ENCODE data around the gene GLIS1.

Gene GLIS1

GRCh38 chr1:53637511-53638359, 101.2 kb downstream of the GLIS1 start:
- H2AFZ ChIP-seq (ENCODE audit: low read depth, low read length, severe bottlenecking) = no peak overlapping the region
- H3K27ac ChIP-seq (ENCODE audit: low read depth, low read length) = no peak overlapping the region
- no peaks in the 10 kb centered on the region for H3K9me3 ChIP-seq (ENCODE audit: insufficient read depth, low read length)
- H3K4me3 ChIP-seq (ENCODE audit: insufficient read depth, low read length, poor library complexity, severe bottlenecking) = no peak overlapping the region
- no peak overlapping the region for H3K9ac ChIP-seq (ENCODE audit: low read length)
- no peaks in the 10 kb centered on the region for H3K36me3 ChIP-seq (ENCODE audit: low read length)
- no peaks in the 10 kb centered on the region for H4K20me1 ChIP-seq (ENCODE audit: low read depth, low read length)
- no peaks in the 10 kb centered on the region for H3F3A ChIP-seq (ENCODE audit: insufficient read depth)
- H3K79me2 ChIP-seq (ENCODE audit: insufficient read depth, low read length) = no peaks in the 10 kb centered on the region
- no peaks in the 10 kb centered on the region for H3K27me3 ChIP-seq (ENCODE audit: low read length)
- TF ChIP-seq EZH2phosphoT487 (conservative IDR thresholded peaks at IDR 0.05; ENCODE audit: low read length) = no peak
- TF ChIP-seq CTCF (IDR thresholded peaks at IDR 0.05; ENCODE audit: insufficient read depth, low read length, poor library complexity, severe bottlenecking) = no peak
- no peak overlapping the region for H3K4me2 ChIP-seq (ENCODE audit: low read depth, low read length, poor library complexity, severe bottlenecking)
- H3K9me2 ChIP-seq (replicated peaks; ENCODE audit: insufficient read depth, low read length) = no peaks in the 10 kb centered on the region

DNA sequence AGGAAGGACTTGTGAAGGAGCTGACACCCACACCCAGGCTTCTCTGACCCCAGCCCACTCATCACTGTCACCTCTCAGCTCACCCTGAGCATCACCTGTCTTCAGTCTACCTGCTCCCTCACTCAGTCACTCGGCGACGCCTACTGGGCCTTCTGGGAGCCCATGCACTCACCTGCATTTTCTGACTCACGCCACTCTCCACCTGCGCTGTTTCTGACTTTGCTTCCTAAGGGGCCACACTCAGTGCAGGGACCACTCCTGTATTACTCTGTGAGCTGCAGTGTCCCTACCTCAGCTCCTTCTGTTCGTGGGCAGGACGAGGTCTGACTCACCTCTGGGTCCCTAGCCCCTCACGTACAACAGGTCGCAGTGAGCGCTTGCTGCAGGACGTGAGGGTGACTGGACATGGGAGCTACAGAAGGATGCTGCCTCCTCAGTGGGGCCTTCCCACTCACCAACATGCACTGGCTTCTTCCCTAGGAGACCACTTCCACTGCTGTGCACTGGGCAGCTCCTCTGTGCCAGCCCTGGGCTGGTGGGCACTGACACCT, 102.3 kb downstream of the GLIS1 start:
- TF ChIP-seq EZH2phosphoT487 (conservative IDR thresholded peaks at IDR 0.05; ENCODE audit: low read length) (no peak), CTCF (IDR thresholded peaks at IDR 0.05; ENCODE audit: insufficient read depth, low read length, poor library complexity, severe bottlenecking) (no peak)
- H3K9ac ChIP-seq (ENCODE audit: low read length) = no peak overlapping the region
- no peaks in the 10 kb centered on the region for H3K36me3 ChIP-seq (ENCODE audit: low read length)
- H3K9me3 ChIP-seq (ENCODE audit: insufficient read depth, low read length) = no peaks in the 10 kb centered on the region
- no peaks in the 10 kb centered on the region for H3K79me2 ChIP-seq (ENCODE audit: insufficient read depth, low read length)
- no peak overlapping the region for H3K4me3 ChIP-seq (ENCODE audit: insufficient read depth, low read length, poor library complexity, severe bottlenecking)
- no peak overlapping the region for H2AFZ ChIP-seq (ENCODE audit: low read depth, low read length, severe bottlenecking)
- no peak overlapping the region for H3K27ac ChIP-seq (ENCODE audit: low read depth, low read length)
- no peaks in the 10 kb centered on the region for H3K27me3 ChIP-seq (ENCODE audit: low read length)
- no peak overlapping the region for H3K4me2 ChIP-seq (ENCODE audit: low read depth, low read length, poor library complexity, severe bottlenecking)
- H3K9me2 ChIP-seq (replicated peaks; ENCODE audit: insufficient read depth, low read length) = no peaks in the 10 kb centered on the region
- H4K20me1 ChIP-seq (ENCODE audit: low read depth, low read length) = no peaks in the 10 kb centered on the region
- no peaks in the 10 kb centered on the region for H3F3A ChIP-seq (ENCODE audit: insufficient read depth)

DNA sequence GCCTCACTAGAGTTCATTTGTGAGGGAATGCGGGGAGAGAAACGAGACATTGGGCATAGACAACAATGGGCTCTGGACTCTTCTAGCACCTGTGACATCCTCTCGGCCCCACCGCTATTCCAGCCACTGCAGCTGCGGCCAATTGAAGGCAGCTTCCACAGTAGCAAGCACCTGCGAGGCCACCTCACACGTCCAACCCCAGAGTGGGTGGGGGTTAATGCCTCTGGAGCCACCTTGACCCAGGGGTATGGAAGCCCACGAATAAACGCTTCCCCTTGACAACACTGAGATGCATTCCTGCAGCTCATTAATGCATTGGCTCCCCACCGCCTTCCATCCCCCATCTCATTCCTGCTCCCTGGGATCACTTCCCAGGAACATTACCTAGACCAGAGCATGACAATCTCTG, 104.4 kb downstream of the GLIS1 start:
- Histone ChIP-seq H3F3A (ENCODE audit: insufficient read depth) (no peaks in the 10 kb centered on the region), H3K4me3 (ENCODE audit: insufficient read depth, low read length, poor library complexity, severe bottlenecking) (no peak overlapping the region), H3K79me2 (ENCODE audit: insufficient read depth, low read length) (no peaks in the 10 kb centered on the region), H2AFZ (ENCODE audit: low read depth, low read length, severe bottlenecking) (no peak overlapping the region), H3K9me3 (ENCODE audit: insufficient read depth, low read length) (no peaks in the 10 kb centered on the region), H3K9me2 (replicated peaks; ENCODE audit: insufficient read depth, low read length) (no peaks in the 10 kb centered on the region), H3K27ac (ENCODE audit: low read depth, low read length) (no peak overlapping the region), H4K20me1 (ENCODE audit: low read depth, low read length) (no peaks in the 10 kb centered on the region), H3K4me2 (ENCODE audit: low read depth, low read length, poor library complexity, severe bottlenecking) (no peak overlapping the region), H3K27me3 (ENCODE audit: low read length) (no peaks in the 10 kb centered on the region), H3K36me3 (ENCODE audit: low read length) (no peaks in the 10 kb centered on the region), H3K9ac (ENCODE audit: low read length) (no peak overlapping the region)
- TF ChIP-seq CTCF (IDR thresholded peaks at IDR 0.05; ENCODE audit: insufficient read depth, low read length, poor library complexity, severe bottlenecking) = no peak
- no peak for TF ChIP-seq EZH2phosphoT487 (conservative IDR thresholded peaks at IDR 0.05; ENCODE audit: low read length)
